BE2C (cell line): Measurements from ENCODE around the gene OR1D2. TPM values are rescaled to one million over a fixed set of nuclear protein-coding genes. Genes with fewer than 3 reads are reported as not detected.
"Not testable (repeated sequence)": the region's sequence is repeated elsewhere in the genome, so short reads cannot be mapped to it uniquely, and the experiment has no call there.

Experiments
- DNase-seq: peaks from one replicate; pipeline ENCODE4 v3.0.0-alpha.2; 2020
- H3K27me3 ChIP-seq: fragments of 250-450 bp; sonication (Bioruptor Pico); 2 replicates; pipeline ENCODE4 v1.5.1; 2020; ENCODE audit warnings: mild to moderate bottlenecking
- H3K36me3 ChIP-seq: fragments of 250-450 bp; sonication (Bioruptor Pico); 2 replicates; pipeline ENCODE4 v1.5.1; 2020; ENCODE audit warnings: mild to moderate bottlenecking
- H3K4me1 ChIP-seq: fragments of 250-450 bp; sonication (Bioruptor Pico); 2 replicates; pipeline ENCODE4 v1.5.1; 2020
- H3K4me3 ChIP-seq: 2 replicates; pipeline ENCODE4 v1.5.1; 2011; ENCODE audit warnings: low read depth, low read length
- H3K9me3 ChIP-seq: fragments of 250-450 bp; sonication (Bioruptor Pico); 2 replicates; pipeline ENCODE4 v1.5.1; 2020
- CTCF ChIP-seq: IDR thresholded peaks from 2 replicates; pipeline ENCODE4 v1.5.1; 2012; ENCODE audit warnings: mild to moderate bottlenecking, low read depth, low read length
- polyA plus RNA-seq: library from polyadenylated mRNA; unstranded; fragments of >200 nt; gene quantifications from one replicate; pipeline ENCODE4 v1.2.1, GENCODE V29; 2012; ENCODE audit warnings: low read depth, missing spikeins; ENCODE audit not compliant: insufficient read length, insufficient read depth

Gene OR1D2, protein sequence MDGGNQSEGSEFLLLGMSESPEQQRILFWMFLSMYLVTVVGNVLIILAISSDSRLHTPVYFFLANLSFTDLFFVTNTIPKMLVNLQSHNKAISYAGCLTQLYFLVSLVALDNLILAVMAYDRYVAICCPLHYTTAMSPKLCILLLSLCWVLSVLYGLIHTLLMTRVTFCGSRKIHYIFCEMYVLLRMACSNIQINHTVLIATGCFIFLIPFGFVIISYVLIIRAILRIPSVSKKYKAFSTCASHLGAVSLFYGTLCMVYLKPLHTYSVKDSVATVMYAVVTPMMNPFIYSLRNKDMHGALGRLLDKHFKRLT
- not detected for polyA plus RNA-seq

- no peak within 1 kb of the TSS for H3K4me3 ChIP-seq
- H3K27me3 ChIP-seq = no peaks in the 10 kb centered on the region
- no peaks in the 10 kb centered on the region for H3K36me3 ChIP-seq
- TF ChIP-seq CTCF = no peak
- no peak for DNase-seq
- H3K9me3 ChIP-seq = no peaks in the 10 kb centered on the region
- no peaks in the 10 kb centered on the region for H3K4me1 ChIP-seq
These were observed at the start of gene OR1D2 for GRCh38 chr17:3104322-3104721. TSS of gene OR1D2 (minus strand) at chr17:3104422. CDS start at chr17:3092996, 11,426 bp downstream.

- not testable (repeated sequence) for DNase-seq, H3K4me3 ChIP-seq, H3K36me3 ChIP-seq, H3K27me3 ChIP-seq, H3K4me1 ChIP-seq, H3K9me3 ChIP-seq
These were observed 33.3 kb upstream of the OR1D2 start for GRCh38 chr17:3137494-3137893.

DNA sequence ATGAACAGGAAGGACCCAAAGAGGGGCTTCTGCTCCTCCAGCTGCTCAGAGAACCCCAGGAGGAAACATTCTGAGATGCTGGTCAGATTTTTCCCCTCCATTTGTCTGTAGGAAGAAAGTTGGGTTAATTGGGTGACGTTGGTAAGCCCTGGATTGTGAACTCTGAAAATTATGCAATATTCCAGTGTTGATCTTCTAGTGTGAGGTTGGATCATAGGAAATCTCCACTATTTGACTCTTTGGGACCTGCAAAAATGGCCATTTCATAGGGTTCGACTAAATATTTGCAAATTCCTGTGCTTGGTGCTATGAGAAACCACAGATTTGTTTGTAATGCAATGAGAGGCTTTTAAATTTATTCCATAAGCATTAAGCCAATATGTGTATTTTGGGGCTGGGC is 23.2 kb upstream of the OR1D2 start, which contains the start of gene OR1G1:
TSS of gene OR1G1 (minus strand) at position 101 of the 400 bp plus-strand sequence. CDS start at position 101, 0 bp downstream.
- no peaks in the 10 kb centered on the region for H3K4me1 ChIP-seq

GRCh38 chr17:3073850-3074249 is 30.4 kb downstream of the OR1D2 start:
- not testable (repeated sequence) for H3K27me3 ChIP-seq, H3K9me3 ChIP-seq, H3K4me3 ChIP-seq, H3K36me3 ChIP-seq, H3K4me1 ChIP-seq, DNase-seq

More for the DNA sequence above, 23.2 kb upstream of the OR1D2 start, which contains the start of gene OR1G1:
- Histone ChIP-seq H3K9me3 (no peaks in the 10 kb centered on the region), H3K27me3 (no peaks in the 10 kb centered on the region; the same call in 1 of the 2 replicates), H3K4me3 (no peak within 1 kb of the TSS), H3K36me3 (no peaks in the 10 kb centered on the region)
- TF ChIP-seq CTCF = no peak
- DNase-seq = no peak

DNA sequence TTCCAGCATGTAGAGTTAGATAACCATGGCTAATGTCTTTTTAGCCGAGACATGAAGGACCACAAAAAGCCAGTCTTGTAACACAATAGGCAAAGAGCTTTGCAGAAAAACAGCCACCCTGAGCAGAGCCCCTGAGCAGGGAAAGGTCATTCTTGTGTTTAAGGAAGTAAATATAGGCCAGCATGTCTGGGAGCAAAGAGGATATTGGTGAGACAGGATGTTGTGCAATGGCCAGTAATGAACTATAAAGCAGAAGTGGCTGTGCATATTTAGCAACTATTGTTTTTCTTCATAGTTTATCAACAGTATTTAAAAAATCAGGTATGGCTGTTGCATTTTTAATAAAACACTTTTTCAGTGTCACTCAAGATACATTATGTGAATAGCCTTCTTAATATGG is 39.0 kb downstream of the OR1D2 start:
- not testable (repeated sequence) for H3K27me3 ChIP-seq, H3K4me1 ChIP-seq, H3K4me3 ChIP-seq, H3K36me3 ChIP-seq, H3K9me3 ChIP-seq, DNase-seq

- DNase-seq, H3K9me3 ChIP-seq, H3K27me3 ChIP-seq, H3K36me3 ChIP-seq, H3K4me1 ChIP-seq, H3K4me3 ChIP-seq: not testable (repeated sequence)
These were observed 40.7 kb downstream of the OR1D2 start, which contains the start of gene OR1D5 for GRCh38 chr17:3063507-3063906. TSS of gene OR1D5 (minus strand) at chr17:3063607. CDS start at chr17:3063607, 0 bp downstream.

DNA sequence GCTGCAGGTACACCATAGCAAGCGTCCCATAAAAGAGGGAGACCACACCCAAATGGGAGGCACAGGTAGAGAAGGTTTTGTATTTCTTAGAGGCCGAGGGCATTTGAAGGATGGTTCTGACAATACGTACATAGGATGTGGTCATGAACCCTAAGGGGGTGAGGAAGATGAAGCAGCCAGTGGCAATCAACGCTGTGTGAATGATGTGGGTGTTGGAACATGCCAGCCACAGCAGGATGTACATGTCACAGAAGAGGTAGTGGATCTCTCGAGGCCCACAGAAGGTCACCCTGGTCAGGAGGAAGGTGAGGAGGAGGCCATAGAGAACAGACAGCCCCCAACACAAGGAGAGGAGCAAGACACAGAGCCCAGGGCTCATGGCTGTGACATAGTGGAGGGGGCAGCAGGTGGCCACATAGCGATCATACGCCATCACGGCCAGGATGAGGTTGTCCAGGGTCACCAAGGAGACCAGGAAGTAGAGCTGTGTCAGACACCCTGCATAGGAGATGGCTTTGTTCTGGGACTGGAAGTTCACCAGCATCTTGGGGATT is 41.3 kb downstream of the OR1D2 start:
- not testable (repeated sequence) for DNase-seq, H3K27me3 ChIP-seq, H3K4me3 ChIP-seq

GRCh38 chr17:3054868-3055267 is 49.4 kb downstream of the OR1D2 start:
- H3K36me3 ChIP-seq, H3K9me3 ChIP-seq, DNase-seq, H3K4me3 ChIP-seq, H3K27me3 ChIP-seq, H3K4me1 ChIP-seq: not testable (repeated sequence)

More for the DNA sequence above, 41.3 kb downstream of the OR1D2 start:
- H3K36me3 ChIP-seq, H3K4me1 ChIP-seq, H3K9me3 ChIP-seq: not testable (repeated sequence)

DNA sequence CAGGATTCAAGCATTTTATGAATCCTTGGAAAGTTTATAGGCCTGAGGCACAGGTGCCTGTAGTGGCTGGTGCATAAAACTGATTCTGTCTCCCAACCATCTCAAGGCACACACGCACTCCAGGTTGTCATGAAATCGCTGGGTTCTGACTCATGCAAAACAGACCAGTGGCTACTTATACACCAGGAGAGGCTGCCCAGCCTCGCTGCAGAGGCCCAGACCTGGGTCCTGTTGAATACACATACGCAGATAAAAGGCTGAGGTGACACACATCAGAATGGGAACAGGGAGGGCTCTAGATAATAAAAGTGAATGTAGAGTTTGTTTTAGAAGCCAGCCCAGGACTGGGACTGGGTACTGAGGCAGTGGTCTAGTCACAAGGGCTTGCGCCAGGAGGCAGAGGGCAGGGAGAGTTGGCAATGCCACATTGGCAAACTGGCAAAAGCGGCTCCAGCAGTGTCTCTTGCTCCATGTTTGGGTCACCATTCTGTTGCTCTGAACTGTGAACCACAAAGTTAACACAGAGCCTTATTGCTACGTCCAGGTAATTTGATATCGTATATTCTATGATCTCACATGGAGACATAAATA is 54.4 kb downstream of the OR1D2 start:
- Histone ChIP-seq H3K4me1 (no peaks in the 10 kb centered on the region), H3K27me3 (no peaks in the 10 kb centered on the region), H3K36me3 (no peaks in the 10 kb centered on the region), H3K4me3 (peak overlapping the region; percentile 75), H3K9me3 (no peaks in the 10 kb centered on the region)
- TF ChIP-seq CTCF = no peak
- DNase-seq = no peak
